Heart right ventricle (tissue), 16 donors: ENCODE results near the gene PDE4D. TPM values are rescaled to one million over a fixed set of nuclear protein-coding genes. Genes with fewer than 3 reads are reported as not detected.

Experiments
- ATAC-seq, 8 donors: fragments of 200-7000 bp; cut with Tn5 transposase; one replicate each; pipeline ENCODE4 v1.9.1; 2020; ENCODE audit warnings: mild to moderate bottlenecking in 8 of 8, moderate library complexity in 8 of 8, moderate number of reproducible peaks in 1 of 8
- DNase-seq, 2 donors: peaks; one replicate each; pipeline ENCODE4 v3.0.0-alpha.2; 2020
- H3K27ac ChIP-seq, 10 donors: fragments of 200-600 bp; sonication (generic) in 2 of 10; one replicate each; pipeline versions ENCODE4 v1.5.0 to v1.8.0; 2020 to 2022; ENCODE audit warnings: mild to moderate bottlenecking in 3 of 10
- H3K27me3 ChIP-seq, 7 donors: fragments of 200-600 bp; one replicate each; pipeline ENCODE4 v1.8.0; 2021 to 2022; ENCODE audit warnings: mild to moderate bottlenecking in 2 of 7
- H3K36me3 ChIP-seq, 9 donors: fragments of 200-600 bp; sonication (generic) in 1 of 9; one replicate each; pipeline versions ENCODE4 v1.5.0 to v1.8.0; 2020 to 2022; ENCODE audit warnings: mild to moderate bottlenecking in 2 of 9
- H3K4me1 ChIP-seq, 9 donors: fragments of 200-600 bp; sonication (generic) in 1 of 9; one replicate each; pipeline versions ENCODE4 v1.5.0 to v1.8.0; 2020 to 2022; ENCODE audit warnings: mild to moderate bottlenecking in 4 of 9
- H3K4me3 ChIP-seq, 10 donors: fragments of 200-600 bp; sonication (generic) in 2 of 10; one replicate each; pipeline versions ENCODE4 v1.5.0 to v1.8.0; 2020 to 2022; ENCODE audit warnings: mild to moderate bottlenecking in 7 of 10, moderate library complexity in 2 of 10
- H3K9me3 ChIP-seq, 11 donors: fragments of 200-600 bp in 10 of 11; sonication (generic) in 2 of 11; one replicate each; pipeline versions ENCODE4 v1.5.0 to v1.8.0; 2013 to 2022; ENCODE audit warnings: mild to moderate bottlenecking in 2 of 11, control low read depth in 1 of 11, moderate library complexity in 1 of 11
- WGBS, 2 donors: extraction: QIAGEN DNeasy Blood & Tissue Kit; methylation state at CpG; one replicate each; pipeline ENCODE4 v1.1.7; 2013; ENCODE audit warnings: inconsistent platforms in 1 of 2; 5-methylcytosine and 5-hydroxymethylcytosine counted together
- intact Hi-C, 10 donors: fragments of 100-400 bp; cut with DNase I; formaldehyde crosslinking; loops; one replicate each; pipeline versions ENCODE4 v1.11.1 to v1.14.2; 2022
- polyA plus RNA-seq, 2 donors: library from polyadenylated mRNA; stranded (reverse); fragments of 200-250 nt; gene quantifications; one replicate each; pipeline ENCODE4 v1.2.3, GENCODE V29; 2013
- total RNA-seq, 10 donors: library from RNA; stranded (reverse); fragmentation: NEBNext Ultra II Directional in 3 of 10; extraction: Animal tissue kit (Norgen Biotek cat#: 25700) in 3 of 10; gene quantifications; one replicate each; pipeline versions ENCODE4 v1.2.1 to v1.2.4, GENCODE V29; 2021 to 2023
- TF ChIP-seq, protein P1 (sequence below), 9 donors: fragments of 200-600 bp; sonication (generic) in 2 of 9; IDR thresholded peaks; one replicate each; pipeline versions ENCODE4 v1.5.0 to v1.8.0; 2021 to 2022; ENCODE audit warnings: antibody characterized with exemption in 9 of 9, mild to moderate bottlenecking in 5 of 9, moderate library complexity in 1 of 9
- donor health status: Arrhythmogenic right ventricular cardiomyopathy.
- donor health status: ischemic (EF 13 %, LVEDD 7.1; RV severe dilation, severe dysfunction).
- donor health status: healthy with polysubstance abuse.
- donor health status: DM: no; HTN: yes; CAD: no.
- donor health status: DM: no; HTN: no; CAD: no.
- donor health status: ischemic (EF 25% LVEDD 6.9; RV normal size, moderate dysfunction).
- donor health status: ischemic (EF 25% LVEDD 5.7; RV mildly dilated, moderate dysfunction).
- donor health status: healthy.
- donor health status: DM: yes; HTN: yes; CAD: no.
- donor health status: Ischemic cardiomyopathy.
- donor health status: ischemic (EF 35%, LVEDD 5.7; RV mildly dilated, moderate dysfunction).
- donor health status: nonischemic (EF 11% LVEDD 7.7; RV severe dilation, severe dysfunction).
- donor health status: DM: yes; HTN: yes; CAD: no.
- donor health status: PGD.
- donor health status: ischemic (EF 29% LVEDD 5.4; RV normal size, mild dysfunction).
- donor health status: nonischemic (EF 23%, LVEDD 6.1; RV moderate dilation, normal function).

The PDE4D gene
- total and polyA plus RNA-seq, 12 donors: 5.8 to 83.2 (median 39.5) TPM

DNA sequence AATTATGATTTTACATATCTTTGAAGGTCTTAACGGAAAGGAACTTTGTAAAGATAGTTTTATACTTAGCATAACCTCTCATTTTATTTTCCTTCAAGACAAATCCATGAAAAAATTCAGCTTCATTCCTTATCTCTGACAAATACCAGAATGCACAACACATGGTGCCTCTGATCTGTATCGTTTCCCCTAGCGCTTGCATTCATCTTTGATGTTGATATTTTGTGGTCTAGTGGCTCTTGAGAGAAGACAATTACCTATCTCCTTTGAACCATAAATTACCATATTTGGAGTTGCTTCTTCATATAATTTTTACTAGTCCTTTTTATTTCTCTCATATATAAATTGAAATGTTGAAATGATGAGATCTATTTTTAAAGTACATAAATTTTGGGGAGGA lies 551.3 kb downstream of the PDE4D start:
- no peak for ATAC-seq
- intact Hi-C loops: no loop called here
- TF ChIP-seq, protein P1, sequence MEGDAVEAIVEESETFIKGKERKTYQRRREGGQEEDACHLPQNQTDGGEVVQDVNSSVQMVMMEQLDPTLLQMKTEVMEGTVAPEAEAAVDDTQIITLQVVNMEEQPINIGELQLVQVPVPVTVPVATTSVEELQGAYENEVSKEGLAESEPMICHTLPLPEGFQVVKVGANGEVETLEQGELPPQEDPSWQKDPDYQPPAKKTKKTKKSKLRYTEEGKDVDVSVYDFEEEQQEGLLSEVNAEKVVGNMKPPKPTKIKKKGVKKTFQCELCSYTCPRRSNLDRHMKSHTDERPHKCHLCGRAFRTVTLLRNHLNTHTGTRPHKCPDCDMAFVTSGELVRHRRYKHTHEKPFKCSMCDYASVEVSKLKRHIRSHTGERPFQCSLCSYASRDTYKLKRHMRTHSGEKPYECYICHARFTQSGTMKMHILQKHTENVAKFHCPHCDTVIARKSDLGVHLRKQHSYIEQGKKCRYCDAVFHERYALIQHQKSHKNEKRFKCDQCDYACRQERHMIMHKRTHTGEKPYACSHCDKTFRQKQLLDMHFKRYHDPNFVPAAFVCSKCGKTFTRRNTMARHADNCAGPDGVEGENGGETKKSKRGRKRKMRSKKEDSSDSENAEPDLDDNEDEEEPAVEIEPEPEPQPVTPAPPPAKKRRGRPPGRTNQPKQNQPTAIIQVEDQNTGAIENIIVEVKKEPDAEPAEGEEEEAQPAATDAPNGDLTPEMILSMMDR (IDR thresholded peaks at IDR 0.05): no peak

DNA sequence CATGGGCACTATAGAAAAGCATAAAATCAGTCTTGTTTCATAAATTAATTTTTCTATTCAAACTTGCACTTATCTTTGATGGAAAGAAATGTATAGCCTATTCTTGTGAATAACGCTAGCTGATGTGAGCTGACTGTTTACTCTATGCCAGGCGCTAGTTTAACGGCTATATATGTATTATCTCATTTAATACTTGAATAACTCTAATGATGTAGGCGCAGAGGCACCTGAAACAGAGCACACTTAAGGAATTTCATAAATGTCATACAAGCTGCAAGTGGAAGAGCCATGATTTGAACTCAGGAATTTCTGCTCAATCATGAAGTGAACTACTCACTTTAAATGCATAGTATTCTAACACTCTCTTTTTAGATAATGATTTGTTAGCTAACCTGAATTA lies 551.8 kb downstream of the PDE4D start:
- TF ChIP-seq, protein P1 (IDR thresholded peaks at IDR 0.05): no peak
- Histone ChIP-seq H3K4me3 (no peak overlapping the region), H3K27ac (no peak overlapping the region), H3K27me3 (no peaks in the 10 kb centered on the region), H3K36me3 (no peaks in the 10 kb centered on the region), H3K9me3 (no peaks in the 10 kb centered on the region), H3K4me1 (peaks cover 0 to 3% (median 0%) of the 10 kb centered on the region in 9 donors)
- ATAC-seq (no peak), DNase-seq (no peak)
- intact Hi-C loops: no loop called here
- 95 to 96% methylated on average over 4 of the region's 4 CpGs for WGBS, 2 donors

More for the DNA sequence above, 551.3 kb downstream of the PDE4D start:
- Histone ChIP-seq H3K36me3 (no peaks in the 10 kb centered on the region), H3K4me1 (no peaks in the 10 kb centered on the region), H3K4me3 (no peak overlapping the region), H3K9me3 (no peaks in the 10 kb centered on the region), H3K27me3 (no peaks in the 10 kb centered on the region), H3K27ac (no peak overlapping the region)
- 67 to 76% methylated on average over 3 of the region's 3 CpGs for whole genome bisulfite sequencing, 2 donors
- no peak for DNase-seq

- H3K4me1 ChIP-seq: peaks cover 0 to 9% (median 0%) of the 10 kb centered on the region in 9 donors
- H3K27me3 ChIP-seq: no peaks in the 10 kb centered on the region
- no peak for DNase-seq
- H3K27ac ChIP-seq: no peak overlapping the region
- no peaks in the 10 kb centered on the region for H3K36me3 ChIP-seq
- H3K4me3 ChIP-seq: no peak overlapping the region
- ATAC-seq: no peak
- H3K9me3 ChIP-seq: no peaks in the 10 kb centered on the region
- 57 to 78% methylated on average over 2 of the region's 2 CpGs for WGBS, 2 donors
- intact Hi-C loops: no loop called here
- TF ChIP-seq, protein P1 (IDR thresholded peaks at IDR 0.05): no peak
Observed at GRCh38 chr5:59341155-59341554, 552.4 kb downstream of the PDE4D start.

GRCh38 chr5:59340637-59341036 lies 552.9 kb downstream of the PDE4D start:
- DNase-seq: no peak
- Histone ChIP-seq H3K27me3 (no peaks in the 10 kb centered on the region), H3K36me3 (no peaks in the 10 kb centered on the region), H3K9me3 (no peaks in the 10 kb centered on the region), H3K4me1 (peaks cover 0 to 14% (median 0%) of the 10 kb centered on the region in 9 donors), H3K27ac (no peak overlapping the region), H3K4me3 (no peak overlapping the region)
- no peak for ATAC-seq
- TF ChIP-seq, protein P1 (IDR thresholded peaks at IDR 0.05): no peak
- intact Hi-C loops: no loop called here
- 51 to 98% methylated on average over 1 of the region's 1 CpG for WGBS, 2 donors
